ENCODE results near the gene NF2. TPM values are rescaled to one million over a fixed set of nuclear protein-coding genes. Genes with fewer than 3 reads are reported as not detected.

NF2 gene
- total RNA-seq, 1 experiment from 2014 or later: 56.9 TPM

DNA sequence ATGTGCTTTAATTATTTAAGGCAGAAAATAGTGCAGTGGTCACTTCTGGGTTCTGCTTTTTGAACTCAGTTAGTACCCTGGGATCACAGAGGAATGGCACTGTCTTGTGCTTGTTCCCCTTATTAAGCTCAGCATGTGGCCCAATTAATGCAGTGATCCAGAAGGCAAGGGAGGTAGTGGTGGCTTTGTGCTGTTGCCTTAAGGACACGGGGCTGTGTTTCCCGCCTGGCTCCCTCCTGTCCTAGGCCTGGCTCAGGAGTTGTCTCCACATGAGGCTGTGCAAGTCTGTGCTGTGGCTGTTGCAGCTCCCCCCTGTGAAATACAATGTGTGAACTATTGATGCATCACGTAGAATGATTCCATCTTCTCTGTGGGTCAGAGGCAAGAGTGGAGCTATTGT, 67.2 kb downstream of the NF2 start:
- no peaks in the 10 kb centered on the region for H3K4me1 Mint-ChIP-seq
- TF ChIP-seq KAT7 (CRISPR knock-in tag; IDR thresholded peaks at IDR 0.05; ENCODE audit: borderline replicate concordance) (no peak), GABPB1 (CRISPR knock-in tag; IDR thresholded peaks at IDR 0.05) (no peak), TP53 (CRISPR knock-in tag; IDR thresholded peaks at IDR 0.05) (no peak), GTF2I (CRISPR knock-in tag; conservative IDR thresholded peaks at IDR 0.05) (no peak), JAZF1 (CRISPR knock-in tag; IDR thresholded peaks at IDR 0.05) (no peak), SMAD3 (CRISPR knock-in tag; IDR thresholded peaks at IDR 0.05; ENCODE audit: borderline replicate concordance) (no peak), TEAD1 (CRISPR knock-in tag; IDR thresholded peaks at IDR 0.05) (no peak), ZNF396 (CRISPR knock-in tag; IDR thresholded peaks at IDR 0.05; ENCODE audit: borderline replicate concordance) (no peak)
- TF ChIP-seq, protein P1, sequence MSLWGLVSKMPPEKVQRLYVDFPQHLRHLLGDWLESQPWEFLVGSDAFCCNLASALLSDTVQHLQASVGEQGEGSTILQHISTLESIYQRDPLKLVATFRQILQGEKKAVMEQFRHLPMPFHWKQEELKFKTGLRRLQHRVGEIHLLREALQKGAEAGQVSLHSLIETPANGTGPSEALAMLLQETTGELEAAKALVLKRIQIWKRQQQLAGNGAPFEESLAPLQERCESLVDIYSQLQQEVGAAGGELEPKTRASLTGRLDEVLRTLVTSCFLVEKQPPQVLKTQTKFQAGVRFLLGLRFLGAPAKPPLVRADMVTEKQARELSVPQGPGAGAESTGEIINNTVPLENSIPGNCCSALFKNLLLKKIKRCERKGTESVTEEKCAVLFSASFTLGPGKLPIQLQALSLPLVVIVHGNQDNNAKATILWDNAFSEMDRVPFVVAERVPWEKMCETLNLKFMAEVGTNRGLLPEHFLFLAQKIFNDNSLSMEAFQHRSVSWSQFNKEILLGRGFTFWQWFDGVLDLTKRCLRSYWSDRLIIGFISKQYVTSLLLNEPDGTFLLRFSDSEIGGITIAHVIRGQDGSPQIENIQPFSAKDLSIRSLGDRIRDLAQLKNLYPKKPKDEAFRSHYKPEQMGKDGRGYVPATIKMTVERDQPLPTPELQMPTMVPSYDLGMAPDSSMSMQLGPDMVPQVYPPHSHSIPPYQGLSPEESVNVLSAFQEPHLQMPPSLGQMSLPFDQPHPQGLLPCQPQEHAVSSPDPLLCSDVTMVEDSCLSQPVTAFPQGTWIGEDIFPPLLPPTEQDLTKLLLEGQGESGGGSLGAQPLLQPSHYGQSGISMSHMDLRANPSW (CRISPR knock-in tag; conservative IDR thresholded peaks at IDR 0.05; ENCODE audit: low read depth): no peak
- TF ChIP-seq, protein P2, sequence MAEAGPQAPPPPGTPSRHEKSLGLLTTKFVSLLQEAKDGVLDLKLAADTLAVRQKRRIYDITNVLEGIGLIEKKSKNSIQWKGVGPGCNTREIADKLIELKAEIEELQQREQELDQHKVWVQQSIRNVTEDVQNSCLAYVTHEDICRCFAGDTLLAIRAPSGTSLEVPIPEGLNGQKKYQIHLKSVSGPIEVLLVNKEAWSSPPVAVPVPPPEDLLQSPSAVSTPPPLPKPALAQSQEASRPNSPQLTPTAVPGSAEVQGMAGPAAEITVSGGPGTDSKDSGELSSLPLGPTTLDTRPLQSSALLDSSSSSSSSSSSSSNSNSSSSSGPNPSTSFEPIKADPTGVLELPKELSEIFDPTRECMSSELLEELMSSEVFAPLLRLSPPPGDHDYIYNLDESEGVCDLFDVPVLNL (CRISPR knock-in tag; IDR thresholded peaks at IDR 0.05; ENCODE audit: borderline replicate concordance, low read depth): no peak
- TF ChIP-seq, protein P3, sequence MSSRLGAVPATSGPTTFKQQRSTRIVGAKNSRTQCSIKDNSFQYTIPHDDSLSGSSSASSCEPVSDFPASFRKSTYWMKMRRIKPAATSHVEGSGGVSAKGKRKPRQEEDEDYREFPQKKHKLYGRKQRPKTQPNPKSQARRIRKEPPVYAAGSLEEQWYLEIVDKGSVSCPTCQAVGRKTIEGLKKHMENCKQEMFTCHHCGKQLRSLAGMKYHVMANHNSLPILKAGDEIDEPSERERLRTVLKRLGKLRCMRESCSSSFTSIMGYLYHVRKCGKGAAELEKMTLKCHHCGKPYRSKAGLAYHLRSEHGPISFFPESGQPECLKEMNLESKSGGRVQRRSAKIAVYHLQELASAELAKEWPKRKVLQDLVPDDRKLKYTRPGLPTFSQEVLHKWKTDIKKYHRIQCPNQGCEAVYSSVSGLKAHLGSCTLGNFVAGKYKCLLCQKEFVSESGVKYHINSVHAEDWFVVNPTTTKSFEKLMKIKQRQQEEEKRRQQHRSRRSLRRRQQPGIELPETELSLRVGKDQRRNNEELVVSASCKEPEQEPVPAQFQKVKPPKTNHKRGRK (CRISPR knock-in tag; IDR thresholded peaks at IDR 0.05; ENCODE audit: borderline replicate concordance): no peak
- TF ChIP-seq, protein P4, sequence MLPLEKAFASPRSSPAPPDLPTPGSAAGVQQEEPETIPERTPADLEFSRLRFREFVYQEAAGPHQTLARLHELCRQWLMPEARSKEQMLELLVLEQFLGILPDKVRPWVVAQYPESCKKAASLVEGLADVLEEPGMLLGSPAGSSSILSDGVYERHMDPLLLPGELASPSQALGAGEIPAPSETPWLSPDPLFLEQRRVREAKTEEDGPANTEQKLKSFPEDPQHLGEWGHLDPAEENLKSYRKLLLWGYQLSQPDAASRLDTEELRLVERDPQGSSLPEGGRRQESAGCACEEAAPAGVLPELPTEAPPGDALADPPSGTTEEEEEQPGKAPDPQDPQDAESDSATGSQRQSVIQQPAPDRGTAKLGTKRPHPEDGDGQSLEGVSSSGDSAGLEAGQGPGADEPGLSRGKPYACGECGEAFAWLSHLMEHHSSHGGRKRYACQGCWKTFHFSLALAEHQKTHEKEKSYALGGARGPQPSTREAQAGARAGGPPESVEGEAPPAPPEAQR (CRISPR knock-in tag; IDR thresholded peaks at IDR 0.05): no peak
- TF ChIP-seq, protein P5, sequence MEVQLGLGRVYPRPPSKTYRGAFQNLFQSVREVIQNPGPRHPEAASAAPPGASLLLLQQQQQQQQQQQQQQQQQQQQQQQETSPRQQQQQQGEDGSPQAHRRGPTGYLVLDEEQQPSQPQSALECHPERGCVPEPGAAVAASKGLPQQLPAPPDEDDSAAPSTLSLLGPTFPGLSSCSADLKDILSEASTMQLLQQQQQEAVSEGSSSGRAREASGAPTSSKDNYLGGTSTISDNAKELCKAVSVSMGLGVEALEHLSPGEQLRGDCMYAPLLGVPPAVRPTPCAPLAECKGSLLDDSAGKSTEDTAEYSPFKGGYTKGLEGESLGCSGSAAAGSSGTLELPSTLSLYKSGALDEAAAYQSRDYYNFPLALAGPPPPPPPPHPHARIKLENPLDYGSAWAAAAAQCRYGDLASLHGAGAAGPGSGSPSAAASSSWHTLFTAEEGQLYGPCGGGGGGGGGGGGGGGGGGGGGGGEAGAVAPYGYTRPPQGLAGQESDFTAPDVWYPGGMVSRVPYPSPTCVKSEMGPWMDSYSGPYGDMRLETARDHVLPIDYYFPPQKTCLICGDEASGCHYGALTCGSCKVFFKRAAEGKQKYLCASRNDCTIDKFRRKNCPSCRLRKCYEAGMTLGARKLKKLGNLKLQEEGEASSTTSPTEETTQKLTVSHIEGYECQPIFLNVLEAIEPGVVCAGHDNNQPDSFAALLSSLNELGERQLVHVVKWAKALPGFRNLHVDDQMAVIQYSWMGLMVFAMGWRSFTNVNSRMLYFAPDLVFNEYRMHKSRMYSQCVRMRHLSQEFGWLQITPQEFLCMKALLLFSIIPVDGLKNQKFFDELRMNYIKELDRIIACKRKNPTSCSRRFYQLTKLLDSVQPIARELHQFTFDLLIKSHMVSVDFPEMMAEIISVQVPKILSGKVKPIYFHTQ (CRISPR knock-in tag; IDR thresholded peaks at IDR 0.05): no peak
- H3K9me3 Mint-ChIP-seq: no peaks in the 10 kb centered on the region
- H3K27ac Mint-ChIP-seq: peak overlapping the region; percentile 70
- CTCF ChIA-PET: interaction anchor here (0.6 to 1.7 kb wide), 2 partner anchors 20 to 135 kb away, joined by 6 to 11 read pairs; no protein-coding TSS in a partner anchor
- no peak for DNase-seq (ENCODE audit: low spot score)
- ATAC-seq: no peak
- H3K4me3 Mint-ChIP-seq: no peak overlapping the region
- POLR2A ChIA-PET: no interaction called here
- H3K36me3 Mint-ChIP-seq: peaks cover 36% of the 10 kb centered on the region
- H3K27me3 Mint-ChIP-seq (ENCODE audit: low read depth): no peaks in the 10 kb centered on the region

DNA sequence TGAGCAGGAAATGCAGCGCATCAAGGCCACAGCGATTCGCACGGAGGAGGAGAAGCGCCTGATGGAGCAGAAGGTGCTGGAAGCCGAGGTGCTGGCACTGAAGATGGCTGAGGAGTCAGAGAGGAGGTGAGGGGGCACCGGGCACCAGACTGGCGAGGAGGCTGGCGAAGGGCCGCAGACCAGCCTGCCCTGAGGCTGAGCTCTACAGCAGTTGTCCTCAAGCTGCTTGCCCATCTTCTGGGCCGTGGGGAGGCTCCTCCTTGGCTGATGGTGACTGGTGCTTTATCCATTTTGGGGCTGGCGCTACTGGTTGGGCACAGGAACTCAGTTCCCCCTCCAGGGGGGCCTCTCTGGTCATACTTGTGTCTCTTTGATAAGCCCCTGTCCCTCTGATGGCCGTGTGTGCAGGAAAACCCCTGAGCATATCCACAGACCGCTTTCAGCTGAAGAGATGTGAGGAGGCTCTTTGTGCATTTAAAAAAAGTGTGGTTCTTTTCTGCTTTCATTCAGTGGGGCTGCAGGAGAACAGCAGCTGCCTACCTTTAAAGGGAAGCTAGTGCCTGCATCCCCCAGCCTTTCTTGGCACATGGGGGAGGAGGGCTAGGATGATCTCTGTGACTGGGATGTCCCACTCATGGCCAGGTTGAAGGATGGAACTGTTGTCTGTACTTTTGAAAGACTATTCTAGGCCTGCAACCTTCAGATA, 70.1 kb downstream of the NF2 start:
- H3K4me3 Mint-ChIP-seq: no peak overlapping the region
- H3K27ac Mint-ChIP-seq: no peak overlapping the region
- H3K9me3 Mint-ChIP-seq: no peaks in the 10 kb centered on the region
- ChIA-PET POLR2A (no interaction called here), CTCF (no interaction called here)
- no peak for DNase-seq (ENCODE audit: low spot score)
- peaks cover 43% of the 10 kb centered on the region for H3K36me3 Mint-ChIP-seq
- ATAC-seq: no peak
- no peaks in the 10 kb centered on the region for H3K4me1 Mint-ChIP-seq
- no peaks in the 10 kb centered on the region for H3K27me3 Mint-ChIP-seq (ENCODE audit: low read depth)
- TF ChIP-seq TEAD4 (CRISPR knock-in tag; IDR thresholded peaks at IDR 0.05): no peak
- TF ChIP-seq SOX15 (CRISPR knock-in tag; IDR thresholded peaks at IDR 0.05): no peak
- no peak for TF ChIP-seq ZNF263 (CRISPR knock-in tag; IDR thresholded peaks at IDR 0.05; ENCODE audit: low read depth)
- TF ChIP-seq, protein P6, sequence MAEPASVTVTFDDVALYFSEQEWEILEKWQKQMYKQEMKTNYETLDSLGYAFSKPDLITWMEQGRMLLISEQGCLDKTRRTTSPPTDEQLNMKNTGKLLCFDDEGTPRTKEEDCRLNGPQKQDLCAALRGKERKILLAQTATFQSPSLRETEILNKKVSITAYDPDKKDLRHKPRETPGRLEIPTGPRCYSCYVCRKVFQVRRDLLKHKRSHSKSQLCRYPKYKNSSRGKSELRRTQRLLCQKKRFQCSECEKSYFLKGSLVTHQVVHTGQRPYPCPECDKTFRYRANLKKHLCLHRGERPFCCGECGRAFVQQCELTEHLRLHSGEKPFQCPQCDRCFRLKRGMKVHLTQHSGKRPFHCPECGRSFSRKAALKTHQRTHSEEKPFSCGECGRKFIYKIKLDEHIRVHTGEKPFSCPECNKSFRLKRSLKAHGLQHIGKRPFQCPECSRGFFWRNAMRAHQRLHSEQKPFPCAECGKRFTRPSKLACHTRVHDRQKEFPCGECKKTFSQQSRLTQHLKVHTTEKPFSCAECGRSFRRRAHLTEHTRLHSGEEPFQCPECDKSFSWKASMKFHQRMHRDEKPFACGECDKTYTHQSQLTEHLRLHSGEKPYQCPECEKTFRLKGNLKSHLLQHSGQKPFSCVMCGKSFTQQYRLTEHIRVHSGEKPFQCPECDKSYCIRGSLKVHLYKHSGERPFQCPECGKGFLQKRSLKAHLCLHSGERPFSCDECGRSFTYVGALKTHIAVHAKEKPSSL (CRISPR knock-in tag; conservative IDR thresholded peaks at IDR 0.05): no peak
- TF ChIP-seq CREM (CRISPR knock-in tag; IDR thresholded peaks at IDR 0.05): no peak

Data from WTC11 (cell line).